ENCODE results near the gene MARCKSL1. TPM values are rescaled to one million over a fixed set of nuclear protein-coding genes. Genes with fewer than 3 reads are reported as not detected.

MARCKSL1 gene
- total and polyA plus RNA-seq, 2 of the 8 experiments (the other 6 are each of a cell fraction or from before 2014, with no cell fraction given): 536 to 558 TPM

- Histone ChIP-seq H3K56ac (replicated peaks; ENCODE audit: insufficient read length, low read depth, low read length) (no peak overlapping the region), H4K5ac (ENCODE audit: insufficient read length, low read depth, low read length) (no peak overlapping the region), H3K14ac (ENCODE audit: insufficient read length) (no peak overlapping the region), H3K27me3 (replicated peaks in 1 of 4; ENCODE audit: control insufficient read depth in 3 of 4, extremely low read depth in 1 of 4, insufficient read depth in 3 of 4, low read length in 3 of 4) (no peaks in the 10 kb centered on the region), H3K23ac (ENCODE audit: insufficient read length) (no peak overlapping the region), H2BK15ac (ENCODE audit: low read length) (no peak overlapping the region), H3K23me2 (ENCODE audit: low read depth, low read length) (no peaks in the 10 kb centered on the region), H2BK20ac (ENCODE audit: low read length) (no peak overlapping the region), H4K8ac (ENCODE audit: extremely low read depth, insufficient read depth, low read length) (no peak overlapping the region), H3K4me1 (replicated peaks in 1 of 4; ENCODE audit: control insufficient read depth in 3 of 4, insufficient read depth in 4 of 4, low read length in 3 of 4) (no peaks in the 10 kb centered on the region), H3K9ac (replicated peaks in 1 of 4; ENCODE audit: extremely low read depth in 1 of 4, low read depth in 3 of 4, low read length in 3 of 4) (no peak overlapping the region), H2AK5ac (ENCODE audit: low read depth, low read length) (no peak overlapping the region), H3K9me3 (ENCODE audit: insufficient read depth in 2 of 2, low read depth in 1 of 2, low read length in 1 of 2) (no peaks in the 10 kb centered on the region), H4K20me1 (replicated peaks in 1 of 2; ENCODE audit: control insufficient read depth in 1 of 2, insufficient read depth in 2 of 2, low read length in 2 of 2) (peaks cover 0 to 5% of the 10 kb centered on the region in 2 experiments), H3K4me3 (ENCODE audit: extremely low read depth in 1 of 4, insufficient read depth in 2 of 4, low read depth in 3 of 4, low read length in 4 of 4) (no peak overlapping the region), H3K4ac (replicated peaks; ENCODE audit: insufficient read length, low read depth, low read length) (no peak overlapping the region), H3K36me3 (ENCODE audit: control insufficient read depth in 2 of 4, insufficient read depth in 4 of 4, low read length in 3 of 4) (peaks cover 0 to 7% (median 2%) of the 10 kb centered on the region in 4 experiments; a peak in 3 of 8 replicates), H3K4me2 (ENCODE audit: insufficient read depth in 1 of 2, low read depth in 2 of 2, low read length in 2 of 2) (no peak overlapping the region), H2BK120ac (replicated peaks; ENCODE audit: low read depth, low read length) (no peak overlapping the region), H3K79me2 (ENCODE audit: control insufficient read depth in 1 of 2, insufficient read depth in 2 of 2, low read length in 2 of 2) (peaks cover 0 to 48% of the 10 kb centered on the region in 2 experiments; a peak in 2 of 4 replicates), H4K91ac (replicated peaks; ENCODE audit: insufficient read length, low read length) (no peak overlapping the region), H2BK12ac (ENCODE audit: low read depth, low read length) (no peak overlapping the region), H2AFZ (ENCODE audit: low read length) (no peak overlapping the region), H3K79me1 (ENCODE audit: low read depth, low read length) (peaks cover 6% of the 10 kb centered on the region), H2BK5ac (ENCODE audit: low read depth, low read length) (no peak overlapping the region), H3K18ac (ENCODE audit: extremely low read depth, low read length) (no peak overlapping the region), H3K27ac (ENCODE audit: low read depth, low read length) (no peak overlapping the region)
- WGBS, 2 experiments (ENCODE audit: extremely low coverage in 1 of 2, insufficient coverage in 1 of 2, insufficient read length in 1 of 2, insufficient replicate concordance in 2 of 2, low coverage in 1 of 2, low lambda C conversion rate in 2 of 2, missing lambda C conversion rate in 1 of 2): 85% methylated on average over 1 of the region's 1 CpG; no CpG with 5 or more reads in 1 of the 2 experiments
- CTCF ChIA-PET (ENCODE audit: partially characterized antibody): interaction anchor here (1.0 kb wide), 1 partner anchor 95 kb away, joined by 4 read pairs; no protein-coding TSS in a partner anchor
- DNase-seq (ENCODE audit: low read depth in 1 of 2, low spot score in 2 of 2) (no peak), FAIRE-seq (no peak)
- POLR2A ChIA-PET (ENCODE audit: partially characterized antibody): interaction anchor here (3.8 kb wide), 1 partner anchor 12 kb away, joined by 16 read pairs; no protein-coding TSS in a partner anchor
- TF ChIP-seq TBP (IDR thresholded peaks at IDR 0.05; ENCODE audit: low read depth, low read length) (no peak), KDM5A (IDR thresholded peaks at IDR 0.05; ENCODE audit: low read length) (no peak), ASH2L (IDR thresholded peaks at IDR 0.05; ENCODE audit: low read length) (no peak), ATF3 (IDR thresholded peaks at IDR 0.05; ENCODE audit: insufficient read depth, low read depth, low read length) (no peak), RAD21 (IDR thresholded peaks at IDR 0.05 in 1 of 2, conservative IDR thresholded peaks at IDR 0.05 in 1 of 2; ENCODE audit: low read depth in 2 of 2, low read length in 2 of 2) (no peak), RFX5 (IDR thresholded peaks at IDR 0.05; ENCODE audit: borderline replicate concordance, low read depth, low read length) (no peak), HDAC6 (IDR thresholded peaks at IDR 0.05; ENCODE audit: low read depth, low read length) (no peak)
Observed at GRCh38 chr1:32309960-32310359, 26.1 kb downstream of the MARCKSL1 start.

Measured in H1 (cell line).